NB4 (cell line): Measurements from ENCODE around the gene PGF.

Source experiments
- DNase-seq: peaks from one replicate; pipeline ENCODE4 v3.0.0; 2010; ENCODE audit warnings: low read depth
- H3K4me3 ChIP-seq: one replicate; pipeline ENCODE4 v1.5.1; 2011; ENCODE audit warnings: mild to moderate bottlenecking, low read depth, low read length, moderate library complexity
- CTCF ChIP-seq: IDR thresholded peaks from one replicate; pipeline ENCODE4 v1.5.1; 2012; ENCODE audit warnings: low read depth, low read length
- MAX ChIP-seq: IDR thresholded peaks from 2 replicates; pipeline ENCODE4 v1.6.1; 2011; ENCODE audit warnings: low read depth, low read length
- MYC ChIP-seq: IDR thresholded peaks from 2 replicates; pipeline ENCODE4 v1.6.1; 2011; ENCODE audit warnings: low read depth, low read length
- POLR2A ChIP-seq: IDR thresholded peaks from 2 replicates; pipeline ENCODE4 v1.6.1; 2011; ENCODE audit warnings: mild to moderate bottlenecking; ENCODE audit not compliant: insufficient read length; ENCODE audit errors: extremely low read depth

Gene PGF

GRCh38 chr14:74979442-74980397 is 24.3 kb upstream of the PGF start:
- DNase-seq, result peak; percentile 35
- TF ChIP-seq CTCF (peak; percentile 9), MYC (no peak)
- no peak overlapping the region for H3K4me3 ChIP-seq

GRCh38 chr14:74979029-74979428 is 23.6 kb upstream of the PGF start:
- no peak for DNase-seq
- H3K4me3 ChIP-seq, result no peak overlapping the region
- TF ChIP-seq CTCF (no peak), MYC (no peak), POLR2A (no peak)

GRCh38 chr14:74978416-74978947 is 23.1 kb upstream of the PGF start:
- no peak for DNase-seq

GRCh38 chr14:74977901-74978385 is 22.5 kb upstream of the PGF start:
- no peak overlapping the region for H3K4me3 ChIP-seq
- no peak for TF ChIP-seq CTCF
- TF ChIP-seq MYC, result no peak
- no peak for TF ChIP-seq POLR2A
- TF ChIP-seq MAX, result no peak
- DNase-seq, result no peak

More at GRCh38 chr14:74978416-74978947, 23.1 kb upstream of the PGF start:
- TF ChIP-seq POLR2A (no peak), MYC (no peak), CTCF (no peak), MAX (no peak)
- H3K4me3 ChIP-seq, result no peak overlapping the region

GRCh38 chr14:74977164-74977900 is 21.9 kb upstream of the PGF start:
- DNase-seq, result no peak
- no peak for TF ChIP-seq MAX
- TF ChIP-seq POLR2A, result no peak
- no peak for TF ChIP-seq CTCF
- no peak for TF ChIP-seq MYC
- no peak overlapping the region for H3K4me3 ChIP-seq
